HG03175 (cell line): ENCODE measurements around the gene PDE4D.

ENCODE experiments used
- ATAC-seq: cut with Tn5 transposase; IDR thresholded peaks from one replicate; pipeline ENCODE4 v1.9.1; 2021; ENCODE audit warnings: mild to moderate bottlenecking, moderate library complexity; ENCODE audit not compliant: unreplicated experiment

The PDE4D gene

GRCh38 chr5:59275170-59275509, 618.4 kb downstream of the PDE4D start:
- ATAC-seq, result no peak

DNA sequence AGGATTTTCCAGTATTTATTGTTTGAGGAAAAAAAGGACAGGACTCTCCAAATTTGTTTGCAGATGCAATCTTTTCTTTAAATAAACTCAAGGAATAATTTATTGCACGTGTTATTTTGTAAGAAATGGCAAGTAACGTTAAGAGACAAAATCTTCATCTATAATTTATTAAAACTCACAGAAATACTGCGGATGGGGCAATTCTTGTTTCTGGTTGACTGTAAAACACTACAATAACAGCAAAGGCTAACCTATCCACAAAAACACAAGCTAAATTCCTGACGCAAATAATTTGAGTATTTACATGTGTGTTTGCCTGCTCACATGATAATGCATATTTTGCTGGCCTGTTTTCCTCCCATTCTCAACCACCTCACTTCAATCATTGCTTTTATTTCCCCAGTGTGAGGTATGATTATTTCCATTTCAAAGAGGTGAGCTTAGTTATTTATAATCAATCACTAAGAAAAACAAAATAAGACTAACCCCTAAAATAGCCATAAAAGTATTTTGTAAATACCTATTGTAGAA, 619.4 kb downstream of the PDE4D start:
- ATAC-seq, result no peak

DNA sequence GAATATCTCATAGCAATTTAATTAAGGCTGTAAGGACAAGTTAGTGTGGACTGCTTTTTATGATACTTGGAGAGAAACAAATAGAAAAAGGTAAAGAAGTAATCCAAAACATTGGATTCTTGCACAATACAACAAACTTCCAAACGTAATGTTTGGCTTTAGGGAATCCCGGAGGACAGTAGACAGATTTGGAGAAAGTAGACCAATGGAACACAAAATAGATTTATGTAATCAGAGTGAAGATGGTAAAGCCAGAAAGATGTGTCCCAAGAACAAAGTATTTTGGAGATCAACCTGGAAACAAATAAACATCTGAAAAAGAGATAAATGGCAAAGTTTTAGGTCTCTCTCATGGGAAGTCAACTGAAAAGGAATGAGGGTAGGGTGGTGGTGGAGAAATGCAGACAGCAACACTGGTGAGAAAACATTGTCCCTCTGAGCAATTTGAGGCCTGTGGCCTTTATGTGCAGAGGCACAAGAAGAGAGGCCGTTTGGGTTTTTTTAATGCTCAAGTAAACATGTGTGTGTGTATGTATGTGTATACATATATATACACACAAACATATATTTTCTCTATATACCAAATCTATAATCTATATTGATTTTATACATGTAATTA, 620.6 kb downstream of the PDE4D start:
- no peak for ATAC-seq

GRCh38 chr5:59268756-59269415, 624.6 kb downstream of the PDE4D start:
- ATAC-seq, result no peak

GRCh38 chr5:59267033-59267432, 626.5 kb downstream of the PDE4D start:
- no peak for ATAC-seq

GRCh38 chr5:59266410-59266809, 627.1 kb downstream of the PDE4D start:
- no peak for ATAC-seq

- no peak for ATAC-seq
These were observed 628.8 kb downstream of the PDE4D start for GRCh38 chr5:59264639-59265245.

DNA sequence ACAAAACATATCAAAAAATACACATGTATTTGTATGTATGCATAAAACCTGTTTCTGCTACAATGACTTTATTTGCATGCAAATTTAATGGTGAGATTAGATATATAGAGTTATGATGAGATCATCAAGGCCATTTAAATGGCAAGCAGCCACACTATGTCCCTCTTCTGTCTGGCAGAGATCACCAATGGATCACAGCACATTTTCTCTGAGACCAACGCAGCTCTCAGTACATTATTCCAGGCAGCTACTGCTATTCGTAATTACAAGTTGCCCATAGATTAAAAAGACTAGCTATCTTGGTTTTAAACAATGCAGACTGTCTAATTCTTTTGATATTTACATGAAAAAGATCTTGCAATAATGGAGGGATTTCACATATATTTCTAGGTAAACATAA, 629.5 kb downstream of the PDE4D start:
- no peak for ATAC-seq

DNA sequence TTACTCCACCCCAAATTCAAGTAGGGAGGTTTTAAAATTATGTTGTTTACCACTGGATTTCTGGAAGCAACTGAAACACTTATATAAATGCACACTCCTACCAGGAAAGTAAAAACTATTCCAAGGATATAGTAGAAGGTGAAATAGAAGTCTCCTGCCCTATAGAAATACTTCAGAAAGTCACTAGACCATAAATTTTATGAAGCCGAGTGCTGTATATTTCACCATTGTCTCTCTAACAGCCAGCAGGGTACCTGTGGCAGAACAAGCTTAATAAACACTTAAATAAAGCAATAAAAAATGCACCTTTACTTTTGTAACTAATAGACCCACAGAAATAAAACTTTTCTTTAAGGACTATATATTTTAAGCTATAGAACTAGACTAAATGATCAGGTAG, 631.6 kb downstream of the PDE4D start:
- ATAC-seq, result no peak

DNA sequence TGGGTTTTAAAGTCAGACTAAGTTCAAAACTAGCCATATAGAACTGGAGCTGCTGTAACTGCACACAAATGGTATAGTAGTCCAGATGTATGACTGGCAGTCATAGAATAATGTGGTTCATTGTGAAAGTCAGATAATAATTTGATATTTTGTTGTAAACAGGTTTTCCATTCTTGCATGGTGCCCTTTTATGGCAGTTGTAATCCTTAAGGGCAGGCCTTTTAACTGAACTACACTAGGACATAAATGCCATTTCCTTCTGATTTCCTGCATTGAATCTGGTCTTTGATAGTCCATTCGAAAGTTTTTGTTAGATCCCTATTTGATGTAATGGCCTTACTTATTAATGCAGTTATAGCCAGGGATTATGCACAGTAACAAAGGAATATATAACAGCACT, 632.6 kb downstream of the PDE4D start:
- no peak for ATAC-seq

DNA sequence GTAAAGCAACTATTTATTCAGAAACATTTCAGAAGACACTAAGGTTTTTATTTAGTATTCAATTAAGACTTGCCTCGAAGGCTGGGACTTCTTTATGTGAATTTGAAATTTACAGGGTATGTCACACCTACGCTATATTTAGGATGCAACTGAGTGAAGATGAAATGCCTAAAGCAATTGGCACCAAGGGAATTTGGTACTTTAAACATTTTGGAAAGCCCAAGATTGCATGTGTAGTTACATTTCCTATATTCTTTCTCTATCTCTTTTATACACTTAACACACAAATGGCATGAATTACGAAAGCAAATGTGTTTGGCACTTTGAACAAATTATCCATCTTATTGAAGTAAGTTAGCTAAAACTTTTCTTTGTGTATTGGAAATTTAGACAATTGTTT, 633.3 kb downstream of the PDE4D start:
- no peak for ATAC-seq

GRCh38 chr5:59259237-59259636, 634.3 kb downstream of the PDE4D start:
- ATAC-seq, result no peak

- no peak for ATAC-seq
These were observed 635.8 kb downstream of the PDE4D start for GRCh38 chr5:59257488-59258400.

DNA sequence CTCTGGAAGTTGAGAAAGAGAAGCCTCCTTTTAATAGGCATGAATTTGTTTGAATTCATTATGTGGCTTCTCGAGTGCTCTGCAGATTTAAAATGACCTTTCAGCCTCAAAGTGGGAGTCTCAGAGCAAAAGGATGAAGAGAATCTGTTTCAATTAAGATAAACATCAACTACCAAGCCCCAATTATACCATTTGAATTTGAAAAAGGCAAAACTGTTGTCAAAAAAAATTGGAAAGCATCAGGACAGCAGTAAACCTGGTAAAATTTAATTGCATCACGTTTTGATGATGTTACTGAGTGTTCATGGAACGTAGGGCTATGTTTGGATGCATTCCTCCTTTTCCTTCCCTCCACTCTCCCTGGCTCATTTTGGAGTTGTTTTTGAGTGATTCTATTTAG, 637.2 kb downstream of the PDE4D start:
- ATAC-seq, result no peak

DNA sequence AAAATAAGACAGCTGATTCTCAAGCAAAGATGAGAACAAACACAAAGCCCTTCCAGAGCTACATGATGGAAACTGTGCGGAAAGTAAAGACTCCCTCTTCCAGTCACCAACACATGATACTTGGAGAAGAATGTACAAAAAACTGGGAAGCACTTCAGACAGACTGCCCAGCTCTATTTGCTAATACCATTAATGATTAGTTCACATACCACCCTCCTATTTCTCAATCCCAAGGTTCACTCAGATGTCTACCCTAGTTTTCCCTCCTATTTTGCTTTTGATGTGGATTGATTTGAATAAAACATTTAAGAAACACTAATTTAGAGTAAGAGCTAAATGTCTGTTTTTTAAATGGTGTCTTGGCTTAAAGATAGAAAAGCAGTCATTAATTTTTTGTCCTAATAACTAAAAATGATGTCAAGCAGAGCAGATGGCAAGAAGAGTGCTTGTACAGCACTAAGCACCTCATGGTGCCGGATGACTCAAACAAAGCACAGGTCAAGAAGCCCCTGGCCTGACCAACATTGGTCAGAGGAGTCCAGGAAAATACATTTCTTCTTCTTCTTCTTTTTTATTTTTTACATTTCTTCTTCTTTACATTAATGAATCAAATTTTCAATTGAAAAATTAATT, 639.4 kb downstream of the PDE4D start:
- ATAC-seq, result no peak

GRCh38 chr5:59253625-59254024, 639.9 kb downstream of the PDE4D start:
- no peak for ATAC-seq

- ATAC-seq, result no peak
These were observed 641.9 kb downstream of the PDE4D start for GRCh38 chr5:59251627-59252026.

- ATAC-seq, result no peak
These were observed 643.8 kb downstream of the PDE4D start for GRCh38 chr5:59249726-59250125.

- ATAC-seq, result no peak
These were observed 644.4 kb downstream of the PDE4D start for GRCh38 chr5:59249160-59249559.

- no peak for ATAC-seq
These were observed 646.6 kb downstream of the PDE4D start for GRCh38 chr5:59246882-59247281.
